Trophoblast cell (in vitro differentiated cells and primary cell): ENCODE data around the gene ZNF326.

Experiments
- DNase-seq, 2 donors: peaks; one replicate each; pipeline ENCODE4 v3.0.0-alpha.2; 2016
- H2AFZ ChIP-seq: 2 replicates; pipeline ENCODE4 v1.6.1; 2013; ENCODE audit warnings: low read length, moderate library complexity, mild to moderate bottlenecking; ENCODE audit not compliant: insufficient read depth, poor library complexity
- H2AK5ac ChIP-seq: 2 replicates; pipeline ENCODE4 v1.6.1; 2013; ENCODE audit warnings: mild to moderate bottlenecking, low read length
- H2BK120ac ChIP-seq: 2 replicates; pipeline ENCODE4 v1.6.1; 2013; ENCODE audit warnings: low read length, mild to moderate bottlenecking, moderate library complexity; ENCODE audit not compliant: insufficient read depth, poor library complexity
- H2BK12ac ChIP-seq: 2 replicates; pipeline ENCODE4 v1.6.1; 2013; ENCODE audit warnings: mild to moderate bottlenecking, low read length, moderate library complexity
- H2BK5ac ChIP-seq: 2 replicates; pipeline ENCODE4 v1.6.1; 2013; ENCODE audit warnings: low read length, low read depth, moderate library complexity, mild to moderate bottlenecking; ENCODE audit not compliant: poor library complexity
- H3K14ac ChIP-seq: 2 replicates; pipeline ENCODE4 v1.6.1; 2013; ENCODE audit warnings: mild to moderate bottlenecking, low read length
- H3K18ac ChIP-seq: 2 replicates; pipeline ENCODE4 v1.6.1; 2013; ENCODE audit warnings: mild to moderate bottlenecking, low read length
- H3K23ac ChIP-seq: 2 replicates; pipeline ENCODE4 v1.6.1; 2013; ENCODE audit warnings: low read length
- H3K27ac ChIP-seq: 2 replicates; pipeline ENCODE4 v1.5.1; 2013; ENCODE audit warnings: low read depth, mild to moderate bottlenecking, inconsistent platforms, low read length, moderate library complexity
- H3K27me3 ChIP-seq: 2 replicates; pipeline ENCODE4 v1.6.1; 2013; ENCODE audit warnings: inconsistent platforms, mild to moderate bottlenecking, low read length, moderate library complexity; ENCODE audit not compliant: insufficient read depth
- H3K36me3 ChIP-seq, 2 experiments: 1 replicate in 1 of 2; 2 replicates in 1 of 2; pipeline ENCODE4 v1.6.1; 2013; ENCODE audit warnings: low read length in 2 of 2, mild to moderate bottlenecking in 2 of 2, moderate library complexity in 1 of 2; ENCODE audit not compliant: insufficient read depth in 2 of 2, control insufficient read depth in 1 of 2
- H3K4ac ChIP-seq: 2 replicates; pipeline ENCODE4 v1.6.1; 2013; ENCODE audit warnings: low read depth, mild to moderate bottlenecking, low read length, moderate library complexity
- H3K4me1 ChIP-seq, 2 experiments: 1 replicate in 1 of 2; 2 replicates in 1 of 2; pipeline ENCODE4 v1.6.1; 2013; ENCODE audit warnings: low read length in 2 of 2, mild to moderate bottlenecking in 2 of 2, moderate library complexity in 1 of 2; ENCODE audit not compliant: insufficient read depth in 2 of 2, control insufficient read depth in 1 of 2
- H3K4me2 ChIP-seq: 2 replicates; pipeline ENCODE4 v1.6.1; 2013; ENCODE audit warnings: inconsistent platforms, mild to moderate bottlenecking, low read length, moderate library complexity
- H3K4me3 ChIP-seq: 2 replicates; pipeline ENCODE4 v1.5.1; 2013; ENCODE audit warnings: mild to moderate bottlenecking, low read depth, low read length, inconsistent platforms
- H3K79me1 ChIP-seq: one replicate; pipeline ENCODE4 v1.6.1; 2013; ENCODE audit warnings: low read length
- H3K79me2 ChIP-seq: 2 replicates; pipeline ENCODE4 v1.6.1; 2013; ENCODE audit warnings: low read length, mild to moderate bottlenecking; ENCODE audit not compliant: control insufficient read depth, insufficient read depth, poor library complexity
- H3K9ac ChIP-seq: 2 replicates; pipeline ENCODE4 v1.6.1; 2013; ENCODE audit warnings: mild to moderate bottlenecking, low read length
- H3K9me3 ChIP-seq: 2 replicates; pipeline ENCODE4 v1.6.1; 2013; ENCODE audit warnings: low read depth, mild to moderate bottlenecking, control low read depth, inconsistent platforms, low read length; ENCODE audit not compliant: insufficient read depth
- H4K12ac ChIP-seq: 2 replicates; pipeline ENCODE4 v1.6.1; 2013; ENCODE audit warnings: low read depth, mild to moderate bottlenecking, low read length, moderate library complexity
- H4K8ac ChIP-seq: 2 replicates; pipeline ENCODE4 v1.6.1; 2013; ENCODE audit warnings: low read depth, mild to moderate bottlenecking, low read length, moderate library complexity
- H4K91ac ChIP-seq: one replicate; pipeline ENCODE4 v1.6.1; 2013; ENCODE audit warnings: low read depth, mild to moderate bottlenecking, low read length, moderate library complexity
- WGBS: extraction: QIAGEN DNeasy Blood & Tissue Kit; methylation state at CpG from one replicate; pipeline ENCODE4 v1.1.7; 2013; ENCODE audit warnings: missing lambda C conversion rate; ENCODE audit not compliant: insufficient read length, insufficient coverage; ENCODE audit errors: extremely low coverage; 5-methylcytosine and 5-hydroxymethylcytosine counted together

ZNF326 gene

DNA sequence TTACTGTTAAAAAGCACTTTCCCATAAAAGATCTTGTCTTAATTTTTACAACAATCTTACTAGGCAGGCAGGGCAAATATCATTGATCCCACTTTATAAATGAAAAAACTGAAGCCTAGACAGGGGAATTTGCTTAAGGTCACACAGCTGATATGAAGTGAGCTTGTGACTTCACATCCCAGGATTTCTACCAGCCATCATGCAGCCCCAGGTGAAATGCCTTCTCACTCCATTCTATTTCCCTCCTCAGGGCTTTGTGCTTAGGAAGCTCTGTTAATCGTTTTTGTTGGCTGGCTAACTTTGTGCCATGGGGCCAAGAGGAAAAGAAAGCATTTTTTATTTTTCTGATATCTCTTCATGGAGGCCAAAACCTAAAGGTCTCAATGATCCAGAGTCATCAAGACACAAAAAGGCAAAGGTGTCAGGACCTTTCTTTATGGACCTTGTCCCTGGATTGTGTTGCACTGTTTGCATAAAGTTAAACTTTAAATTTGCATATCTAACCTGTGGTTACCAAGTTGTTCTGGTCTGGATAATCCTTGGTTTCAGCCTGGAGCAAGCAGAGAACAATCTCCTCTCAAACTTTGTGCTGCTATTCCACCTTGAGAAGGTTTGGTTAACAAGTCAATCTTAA lies 44.8 kb upstream of the ZNF326 start:
- peaks cover 14 to 19% of the 10 kb centered on the region in 2 experiments for H3K4me1 ChIP-seq
- peaks cover 2% of the 10 kb centered on the region for H3K79me2 ChIP-seq
- no peak overlapping the region for H3K4me3 ChIP-seq
- peak overlapping the region; percentile 54 for H2BK12ac ChIP-seq
- no peak overlapping the region for H2BK5ac ChIP-seq
- no peak overlapping the region for H2AFZ ChIP-seq
- peaks cover 23% of the 10 kb centered on the region for H3K79me1 ChIP-seq
- no peaks in the 10 kb centered on the region for H3K27me3 ChIP-seq
- peak; percentile 76 to 78 for DNase-seq
- H2BK120ac ChIP-seq = no peak overlapping the region
- H2AK5ac ChIP-seq = no peak overlapping the region
- no peak overlapping the region for H4K12ac ChIP-seq
- WGBS = no CpG with 5 or more reads among the region's 1 CpG
- H4K8ac ChIP-seq = no peak overlapping the region
- peak overlapping the region; percentile 56 for H3K27ac ChIP-seq
- H3K23ac ChIP-seq = no peak overlapping the region
- H3K9ac ChIP-seq = no peak overlapping the region
- H3K9me3 ChIP-seq = no peaks in the 10 kb centered on the region
- H3K18ac ChIP-seq = no peak overlapping the region
- no peak overlapping the region for H4K91ac ChIP-seq
- H3K4me2 ChIP-seq = no peak overlapping the region
- H3K14ac ChIP-seq = no peak overlapping the region
- no peaks in the 10 kb centered on the region for H3K36me3 ChIP-seq
- no peak overlapping the region for H3K4ac ChIP-seq

DNA sequence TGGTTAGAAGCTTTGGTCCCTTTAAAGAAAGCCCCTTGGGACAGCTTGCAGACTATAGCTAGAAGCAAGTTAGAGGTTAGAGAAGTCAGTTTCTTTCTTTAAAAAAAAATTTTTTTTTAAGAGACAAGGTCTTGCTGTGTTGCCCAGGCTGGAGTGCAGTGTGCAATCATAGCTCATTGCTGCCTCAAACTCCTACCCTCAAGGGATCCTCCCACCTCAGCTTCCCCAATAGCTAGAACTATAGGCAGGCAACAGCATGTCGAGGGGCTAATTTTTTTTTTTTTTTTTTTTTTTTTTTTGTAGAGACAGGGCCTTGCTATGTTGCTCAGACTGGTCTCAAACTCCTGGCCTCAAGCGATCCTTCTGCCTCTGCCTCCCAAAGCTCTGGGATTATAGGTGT lies 44.2 kb upstream of the ZNF326 start:
- peaks cover 20% of the 10 kb centered on the region for H3K79me1 ChIP-seq
- H2BK5ac ChIP-seq = no peak overlapping the region
- H2BK12ac ChIP-seq = no peak overlapping the region
- no peaks in the 10 kb centered on the region for H3K36me3 ChIP-seq
- H3K4me2 ChIP-seq = no peak overlapping the region
- no peak overlapping the region for H4K91ac ChIP-seq
- H3K79me2 ChIP-seq = peaks cover 2% of the 10 kb centered on the region
- no peak for DNase-seq
- H2AK5ac ChIP-seq = no peak overlapping the region
- H4K8ac ChIP-seq = no peak overlapping the region
- no peak overlapping the region for H3K18ac ChIP-seq
- H3K4ac ChIP-seq = no peak overlapping the region
- no peak overlapping the region for H3K4me3 ChIP-seq
- H3K23ac ChIP-seq = no peak overlapping the region
- peaks cover 13 to 20% of the 10 kb centered on the region in 2 experiments for H3K4me1 ChIP-seq
- H3K9me3 ChIP-seq = no peaks in the 10 kb centered on the region
- H3K27me3 ChIP-seq = no peaks in the 10 kb centered on the region
- H3K27ac ChIP-seq = peak overlapping the region; percentile 26
- no peak overlapping the region for H2AFZ ChIP-seq
- H3K9ac ChIP-seq = no peak overlapping the region
- H3K14ac ChIP-seq = no peak overlapping the region
- H2BK120ac ChIP-seq = no peak overlapping the region
- H4K12ac ChIP-seq = no peak overlapping the region
- WGBS = no CpG with 5 or more reads among the region's 2 CpGs

DNA sequence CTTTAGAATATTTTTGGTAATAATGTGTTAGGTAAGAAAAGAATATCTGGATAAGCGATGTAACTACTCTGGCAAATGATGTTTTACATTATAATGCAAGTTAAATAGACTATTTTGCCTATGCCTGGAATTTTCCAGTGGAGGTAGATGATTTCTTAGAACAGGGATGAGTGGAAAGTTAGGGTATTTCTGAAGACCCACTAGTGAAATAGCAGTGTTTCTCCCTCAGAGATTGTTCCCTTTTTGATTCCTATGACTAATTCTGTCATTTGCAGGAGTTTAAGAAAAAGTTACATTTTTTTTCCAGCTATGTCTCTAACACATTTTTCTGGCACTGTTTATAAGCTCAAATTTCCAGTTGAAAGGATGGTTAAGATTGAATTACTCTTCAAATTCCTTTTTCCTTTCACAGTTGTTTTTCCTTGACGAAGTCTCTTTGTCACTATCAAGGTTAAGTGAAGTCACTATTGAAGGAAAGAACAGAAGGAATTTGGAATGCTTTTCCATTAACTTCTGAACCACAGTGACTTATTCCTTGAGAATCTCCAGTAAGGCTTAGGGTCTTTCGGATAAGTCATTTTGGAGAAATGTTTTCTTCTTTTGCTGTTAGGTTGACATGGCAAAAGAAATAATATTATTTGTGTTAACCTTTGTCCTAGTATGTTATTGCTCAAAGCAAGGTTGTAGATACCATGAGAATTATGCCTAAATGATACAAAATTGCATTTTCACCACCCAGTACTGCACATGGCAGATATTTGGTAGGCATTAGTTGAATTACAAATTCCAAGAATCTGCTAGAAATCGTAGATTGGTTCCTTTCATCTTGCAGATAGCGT lies 42.9 kb upstream of the ZNF326 start:
- Histone ChIP-seq H2AK5ac (no peak overlapping the region), H3K18ac (no peak overlapping the region)
- no CpG with 5 or more reads among the region's 5 CpGs for WGBS

DNA sequence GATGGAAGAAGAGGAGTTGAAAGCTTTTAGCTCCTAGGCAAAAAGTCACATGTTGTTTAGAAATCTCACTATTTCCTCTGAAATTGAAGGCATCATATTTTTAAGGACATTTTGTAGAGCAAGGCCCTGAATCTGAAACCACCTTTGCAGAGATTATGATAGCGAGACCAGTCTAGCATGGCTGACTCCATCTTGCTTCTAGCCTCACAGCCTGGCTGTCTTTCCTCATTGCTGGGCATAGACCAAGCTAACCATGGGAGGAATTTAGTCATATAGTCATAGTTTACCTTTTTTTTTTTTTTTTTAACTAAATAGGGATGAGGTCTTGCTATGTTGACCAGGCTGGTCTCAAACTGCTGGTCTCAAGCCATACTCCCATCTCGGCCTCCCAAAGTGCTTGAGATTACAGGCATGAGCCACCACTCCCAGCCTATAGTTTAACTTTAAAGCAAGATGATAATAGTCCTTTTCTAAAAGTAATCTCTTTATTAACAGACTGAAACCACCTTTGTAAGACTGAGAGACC lies 42.2 kb upstream of the ZNF326 start:
- Histone ChIP-seq H3K4me1 (peaks cover 10 to 21% of the 10 kb centered on the region in 2 experiments), H3K79me1 (peaks cover 19% of the 10 kb centered on the region), H3K4me2 (no peak overlapping the region), H3K27ac (peak overlapping the region; percentile 58), H2BK5ac (peak overlapping the region; percentile 64), H2BK120ac (peak overlapping the region; percentile 76), H4K91ac (peak overlapping the region; percentile 82), H3K27me3 (no peaks in the 10 kb centered on the region), H3K79me2 (peaks cover 2% of the 10 kb centered on the region), H3K23ac (no peak overlapping the region), H3K14ac (no peak overlapping the region), H2AFZ (no peak overlapping the region), H3K4me3 (no peak overlapping the region), H3K9me3 (no peaks in the 10 kb centered on the region), H3K18ac (no peak overlapping the region), H3K4ac (no peak overlapping the region), H2BK12ac (peak overlapping the region; percentile 68), H3K36me3 (no peaks in the 10 kb centered on the region), H2AK5ac (no peak overlapping the region), H4K8ac (no peak overlapping the region), H4K12ac (no peak overlapping the region), H3K9ac (no peak overlapping the region)
- DNase-seq = peak in 1 of 2 donors; percentile 37
- no CpG with 5 or more reads among the region's 2 CpGs for WGBS

More for the DNA sequence above, 42.9 kb upstream of the ZNF326 start:
- no peak overlapping the region for H3K9ac ChIP-seq
- H2AFZ ChIP-seq = no peak overlapping the region
- no peaks in the 10 kb centered on the region for H3K9me3 ChIP-seq
- H3K27ac ChIP-seq = peak overlapping the region; percentile 58
- peak; percentile 33 to 90 for DNase-seq
- no peaks in the 10 kb centered on the region for H3K36me3 ChIP-seq
- H3K79me1 ChIP-seq = peaks cover 19% of the 10 kb centered on the region
- no peaks in the 10 kb centered on the region for H3K27me3 ChIP-seq
- no peak overlapping the region for H4K91ac ChIP-seq
- no peak overlapping the region for H3K4me3 ChIP-seq
- H3K23ac ChIP-seq = no peak overlapping the region
- no peak overlapping the region for H3K14ac ChIP-seq
- no peak overlapping the region for H3K4ac ChIP-seq
- no peak overlapping the region for H4K8ac ChIP-seq
- H2BK12ac ChIP-seq = no peak overlapping the region
- no peak overlapping the region for H2BK5ac ChIP-seq
- H2BK120ac ChIP-seq = no peak overlapping the region
- peaks cover 10 to 18% of the 10 kb centered on the region in 2 experiments for H3K4me1 ChIP-seq
- no peak overlapping the region for H3K4me2 ChIP-seq
- H4K12ac ChIP-seq = no peak overlapping the region
- peaks cover 2% of the 10 kb centered on the region for H3K79me2 ChIP-seq
